ENCODE measurements around the gene ATP5MC2. TPM values are rescaled to one million over a fixed set of nuclear protein-coding genes. Genes with fewer than 3 reads are reported as not detected.
A peak's percentile ranks its signal among the peaks of the same experiment; 100 is the strongest.

The ATP5MC2 gene
- total and polyA plus RNA-seq, 10 donors = 231 to 526 (median 304) TPM

DNA sequence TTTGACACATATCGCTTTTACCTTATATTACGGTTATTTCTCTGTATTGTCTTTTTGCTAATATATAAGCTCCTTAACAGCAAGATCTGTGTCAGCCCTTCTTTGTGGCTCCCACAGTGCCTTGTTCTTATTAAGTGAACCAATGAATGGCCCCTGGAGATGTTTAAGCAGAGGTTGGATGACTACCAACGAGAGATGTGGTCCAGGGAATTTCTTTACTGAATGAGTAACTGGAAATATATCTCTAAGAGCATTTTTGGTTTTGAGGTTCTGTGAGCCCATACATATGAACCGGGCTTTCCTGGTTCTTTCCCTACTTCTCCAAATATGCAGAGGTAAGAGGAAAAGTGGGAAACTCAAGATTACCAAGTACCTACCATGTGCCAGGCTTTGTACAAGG, 27.9 kb upstream of the ATP5MC2 start:
- 74 to 84% (median 79%) methylated on average over 4 of the region's 4 CpGs for WGBS, 5 donors
- no peak for DNase-seq
- peaks cover 0 to 94% (median 36%) of the 10 kb centered on the region in 7 donors for H3K27me3 ChIP-seq (replicated peaks in 1 of 7)

DNA sequence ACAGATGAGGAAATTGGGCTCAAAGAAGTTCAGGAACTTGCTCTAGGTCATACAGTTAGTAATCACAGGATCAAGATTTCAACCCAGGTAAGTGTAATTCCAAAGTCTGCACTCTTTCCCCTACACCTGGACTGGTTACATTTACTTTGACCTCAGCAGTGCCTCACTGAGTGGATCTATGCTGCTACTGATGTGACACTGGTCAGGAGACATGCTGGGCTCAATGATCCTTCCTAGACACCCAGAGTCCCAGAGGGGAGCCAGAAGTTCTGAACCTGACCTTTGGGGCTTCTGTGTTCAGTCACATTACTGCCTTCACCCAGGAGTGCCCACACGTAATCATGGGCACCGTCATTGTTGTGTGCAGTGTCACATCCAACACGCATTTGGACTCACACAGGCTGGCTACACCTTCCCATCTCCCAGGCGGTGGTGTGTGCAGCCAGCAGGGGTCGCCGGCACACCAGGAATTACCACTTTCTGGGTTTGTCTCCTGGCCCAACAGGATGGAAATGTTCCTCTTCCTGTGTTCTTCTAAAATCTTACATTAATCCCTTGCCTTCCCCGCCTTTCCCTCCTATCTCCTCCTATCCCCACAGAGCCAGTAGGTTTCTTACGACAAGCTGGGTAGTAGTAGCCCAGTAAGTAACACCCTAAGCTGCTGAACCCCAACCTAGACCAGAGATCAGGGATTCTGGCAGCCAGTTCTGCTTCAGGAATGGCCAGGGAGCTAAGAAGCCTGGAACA, 25.8 kb upstream of the ATP5MC2 start:
- 1 to 5% (median 3%) methylated on average over 8 of the region's 8 CpGs for WGBS, 5 donors
- TF ChIP-seq POLR2AphosphoS5 (IDR thresholded peaks at IDR 0.05) (peak in 1 of 3 donors; percentile 30), POLR2A (IDR thresholded peaks at IDR 0.05) (no peak)
- TF ChIP-seq, protein P1, sequence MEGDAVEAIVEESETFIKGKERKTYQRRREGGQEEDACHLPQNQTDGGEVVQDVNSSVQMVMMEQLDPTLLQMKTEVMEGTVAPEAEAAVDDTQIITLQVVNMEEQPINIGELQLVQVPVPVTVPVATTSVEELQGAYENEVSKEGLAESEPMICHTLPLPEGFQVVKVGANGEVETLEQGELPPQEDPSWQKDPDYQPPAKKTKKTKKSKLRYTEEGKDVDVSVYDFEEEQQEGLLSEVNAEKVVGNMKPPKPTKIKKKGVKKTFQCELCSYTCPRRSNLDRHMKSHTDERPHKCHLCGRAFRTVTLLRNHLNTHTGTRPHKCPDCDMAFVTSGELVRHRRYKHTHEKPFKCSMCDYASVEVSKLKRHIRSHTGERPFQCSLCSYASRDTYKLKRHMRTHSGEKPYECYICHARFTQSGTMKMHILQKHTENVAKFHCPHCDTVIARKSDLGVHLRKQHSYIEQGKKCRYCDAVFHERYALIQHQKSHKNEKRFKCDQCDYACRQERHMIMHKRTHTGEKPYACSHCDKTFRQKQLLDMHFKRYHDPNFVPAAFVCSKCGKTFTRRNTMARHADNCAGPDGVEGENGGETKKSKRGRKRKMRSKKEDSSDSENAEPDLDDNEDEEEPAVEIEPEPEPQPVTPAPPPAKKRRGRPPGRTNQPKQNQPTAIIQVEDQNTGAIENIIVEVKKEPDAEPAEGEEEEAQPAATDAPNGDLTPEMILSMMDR (IDR thresholded peaks at IDR 0.05 in 8 of 11, conservative IDR thresholded peaks at IDR 0.05 in 3 of 11) = peak; percentile 68 to 94 (median 89)
- no peak overlapping the region for H3K27ac ChIP-seq
- no peak overlapping the region for H3K4me3 ChIP-seq
- no peaks in the 10 kb centered on the region for H3K36me3 ChIP-seq
- DNase-seq = peak; percentile 91
- peaks cover 0 to 100% (median 48%) of the 10 kb centered on the region in 7 donors for H3K27me3 ChIP-seq (replicated peaks in 1 of 7)
- intact Hi-C loops (cut with DNase I; ENCODE audit: low total_unique reads) = loop anchor here (2.0 kb wide), 1 partner anchor 43 kb away; no protein-coding TSS in a partner anchor
- H3K4me1 ChIP-seq = peaks cover 0 to 9% (median 5%) of the 10 kb centered on the region in 6 donors
- no peaks in the 10 kb centered on the region for H3K9me3 ChIP-seq

More for the DNA sequence above, 27.9 kb upstream of the ATP5MC2 start:
- intact Hi-C loops (cut with DNase I; ENCODE audit: low total_unique reads) = loop anchor here (2.0 kb wide), 1 partner anchor 41 kb away; no protein-coding TSS in a partner anchor
- H3K36me3 ChIP-seq = no peaks in the 10 kb centered on the region
- H3K4me3 ChIP-seq = no peak overlapping the region
- H3K9me3 ChIP-seq = no peaks in the 10 kb centered on the region
- no peak overlapping the region for H3K27ac ChIP-seq
- peaks cover 0 to 2% (median 0%) of the 10 kb centered on the region in 6 donors for H3K4me1 ChIP-seq
- TF ChIP-seq, protein P1 (IDR thresholded peaks at IDR 0.05 in 8 of 11, conservative IDR thresholded peaks at IDR 0.05 in 3 of 11) = no peak
- TF ChIP-seq POLR2A (IDR thresholded peaks at IDR 0.05) (no peak), POLR2AphosphoS5 (IDR thresholded peaks at IDR 0.05) (no peak)

DNA sequence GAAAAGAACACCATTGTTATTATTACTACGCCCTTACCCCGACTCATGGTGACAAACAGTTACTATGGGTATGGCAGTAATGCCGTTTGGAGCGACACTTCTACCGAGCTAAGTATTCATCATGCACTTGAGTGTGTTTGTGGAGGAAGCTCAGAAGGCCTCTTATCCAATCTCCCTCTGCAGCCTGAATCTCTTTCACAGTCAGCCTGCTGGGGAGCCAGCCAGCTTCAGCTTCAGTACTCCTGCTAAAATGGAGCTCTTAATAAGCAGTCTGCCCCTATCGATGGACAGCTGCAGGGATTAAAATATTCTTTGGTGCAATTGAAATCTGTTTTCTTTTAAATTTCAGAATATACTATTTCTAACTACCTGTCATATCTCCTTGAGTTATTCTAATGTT, 24.7 kb upstream of the ATP5MC2 start:
- TF ChIP-seq, protein P1 (IDR thresholded peaks at IDR 0.05 in 8 of 11, conservative IDR thresholded peaks at IDR 0.05 in 3 of 11) = no peak
- no peak for TF ChIP-seq POLR2AphosphoS5 (IDR thresholded peaks at IDR 0.05)
- no peak for TF ChIP-seq POLR2A (IDR thresholded peaks at IDR 0.05)
- intact Hi-C loops (cut with DNase I; ENCODE audit: low total_unique reads) = no loop called here
- 55 to 70% (median 64%) methylated on average over 6 of the region's 6 CpGs for WGBS, 5 donors
- no peak for DNase-seq
- H3K4me1 ChIP-seq = peaks cover 6 to 20% (median 16%) of the 10 kb centered on the region in 6 donors
- H3K27me3 ChIP-seq (replicated peaks in 1 of 7) = peaks cover 0 to 100% (median 59%) of the 10 kb centered on the region in 7 donors
- no peaks in the 10 kb centered on the region for H3K9me3 ChIP-seq
- no peak overlapping the region for H3K4me3 ChIP-seq
- H3K36me3 ChIP-seq = no peaks in the 10 kb centered on the region
- H3K27ac ChIP-seq = no peak overlapping the region

DNA sequence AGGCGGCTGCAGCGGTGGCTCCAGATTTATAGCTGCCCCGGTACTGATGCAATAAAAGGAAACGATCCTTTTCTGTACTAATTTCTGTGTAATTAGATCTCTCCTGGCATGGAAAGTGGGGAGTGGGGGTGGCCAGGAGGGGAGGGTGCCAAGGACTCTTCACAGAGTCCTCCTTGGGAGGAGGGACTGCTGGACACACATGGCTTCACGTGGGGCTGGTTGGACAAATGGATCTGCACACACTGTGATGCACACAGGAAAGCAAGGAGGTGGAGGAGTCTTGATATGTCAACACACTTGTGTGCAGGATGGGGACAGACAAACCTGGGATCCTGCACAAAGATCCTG, 23.8 kb upstream of the ATP5MC2 start:
- TF ChIP-seq, protein P1 (IDR thresholded peaks at IDR 0.05 in 8 of 11, conservative IDR thresholded peaks at IDR 0.05 in 3 of 11) = no peak
- TF ChIP-seq POLR2A (IDR thresholded peaks at IDR 0.05) (no peak), POLR2AphosphoS5 (IDR thresholded peaks at IDR 0.05) (no peak)
- intact Hi-C loops (cut with DNase I; ENCODE audit: low total_unique reads) = no loop called here
- WGBS, 5 donors = 37 to 49% (median 44%) methylated on average over 5 of the region's 5 CpGs

More for the DNA sequence above, 23.8 kb upstream of the ATP5MC2 start:
- no peaks in the 10 kb centered on the region for H3K9me3 ChIP-seq
- no peak overlapping the region for H3K27ac ChIP-seq
- H3K4me1 ChIP-seq = peaks cover 11 to 30% (median 26%) of the 10 kb centered on the region in 6 donors
- no peak for DNase-seq
- peaks cover 1 to 100% (median 69%) of the 10 kb centered on the region in 7 donors for H3K27me3 ChIP-seq (replicated peaks in 1 of 7)
- no peak overlapping the region for H3K4me3 ChIP-seq
- no peaks in the 10 kb centered on the region for H3K36me3 ChIP-seq
